PC-9 (cell line): ENCODE measurements around the gene KLK15.

Source experiments
- CTCF ChIP-seq: fragments of 200-600 bp; sonication (generic); conservative IDR thresholded peaks from 2 replicates; pipeline ENCODE4 v1.6.1; 2017; ENCODE audit warnings: mixed run types, antibody characterized with exemption, mild to moderate bottlenecking, moderate library complexity
- EZH2 ChIP-seq: fragments of 200-600 bp; sonication (generic); IDR thresholded peaks from 2 replicates; pipeline ENCODE4 v1.8.0; 2017; ENCODE audit warnings: antibody characterized with exemption, low read depth

- no peak for TF ChIP-seq CTCF
- TF ChIP-seq EZH2, result no peak
Observed at GRCh38 chr19:50799547-50799851, 33.9 kb downstream of the KLK15 start.
